GM12801 (cell line): ENCODE results near the gene TNKS1BP1.

ENCODE experiments used
- TF ChIP-seq, protein P1 (sequence below): IDR thresholded peaks from one replicate; pipeline ENCODE4 v1.5.1; 2011; ENCODE audit warnings: control low read depth; ENCODE audit not compliant: insufficient read length; ENCODE audit errors: extremely low read depth

The TNKS1BP1 gene, protein sequence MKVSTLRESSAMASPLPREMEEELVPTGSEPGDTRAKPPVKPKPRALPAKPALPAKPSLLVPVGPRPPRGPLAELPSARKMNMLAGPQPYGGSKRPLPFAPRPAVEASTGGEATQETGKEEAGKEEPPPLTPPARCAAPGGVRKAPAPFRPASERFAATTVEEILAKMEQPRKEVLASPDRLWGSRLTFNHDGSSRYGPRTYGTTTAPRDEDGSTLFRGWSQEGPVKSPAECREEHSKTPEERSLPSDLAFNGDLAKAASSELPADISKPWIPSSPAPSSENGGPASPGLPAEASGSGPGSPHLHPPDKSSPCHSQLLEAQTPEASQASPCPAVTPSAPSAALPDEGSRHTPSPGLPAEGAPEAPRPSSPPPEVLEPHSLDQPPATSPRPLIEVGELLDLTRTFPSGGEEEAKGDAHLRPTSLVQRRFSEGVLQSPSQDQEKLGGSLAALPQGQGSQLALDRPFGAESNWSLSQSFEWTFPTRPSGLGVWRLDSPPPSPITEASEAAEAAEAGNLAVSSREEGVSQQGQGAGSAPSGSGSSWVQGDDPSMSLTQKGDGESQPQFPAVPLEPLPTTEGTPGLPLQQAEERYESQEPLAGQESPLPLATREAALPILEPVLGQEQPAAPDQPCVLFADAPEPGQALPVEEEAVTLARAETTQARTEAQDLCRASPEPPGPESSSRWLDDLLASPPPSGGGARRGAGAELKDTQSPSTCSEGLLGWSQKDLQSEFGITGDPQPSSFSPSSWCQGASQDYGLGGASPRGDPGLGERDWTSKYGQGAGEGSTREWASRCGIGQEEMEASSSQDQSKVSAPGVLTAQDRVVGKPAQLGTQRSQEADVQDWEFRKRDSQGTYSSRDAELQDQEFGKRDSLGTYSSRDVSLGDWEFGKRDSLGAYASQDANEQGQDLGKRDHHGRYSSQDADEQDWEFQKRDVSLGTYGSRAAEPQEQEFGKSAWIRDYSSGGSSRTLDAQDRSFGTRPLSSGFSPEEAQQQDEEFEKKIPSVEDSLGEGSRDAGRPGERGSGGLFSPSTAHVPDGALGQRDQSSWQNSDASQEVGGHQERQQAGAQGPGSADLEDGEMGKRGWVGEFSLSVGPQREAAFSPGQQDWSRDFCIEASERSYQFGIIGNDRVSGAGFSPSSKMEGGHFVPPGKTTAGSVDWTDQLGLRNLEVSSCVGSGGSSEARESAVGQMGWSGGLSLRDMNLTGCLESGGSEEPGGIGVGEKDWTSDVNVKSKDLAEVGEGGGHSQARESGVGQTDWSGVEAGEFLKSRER (N-terminal part only)

DNA sequence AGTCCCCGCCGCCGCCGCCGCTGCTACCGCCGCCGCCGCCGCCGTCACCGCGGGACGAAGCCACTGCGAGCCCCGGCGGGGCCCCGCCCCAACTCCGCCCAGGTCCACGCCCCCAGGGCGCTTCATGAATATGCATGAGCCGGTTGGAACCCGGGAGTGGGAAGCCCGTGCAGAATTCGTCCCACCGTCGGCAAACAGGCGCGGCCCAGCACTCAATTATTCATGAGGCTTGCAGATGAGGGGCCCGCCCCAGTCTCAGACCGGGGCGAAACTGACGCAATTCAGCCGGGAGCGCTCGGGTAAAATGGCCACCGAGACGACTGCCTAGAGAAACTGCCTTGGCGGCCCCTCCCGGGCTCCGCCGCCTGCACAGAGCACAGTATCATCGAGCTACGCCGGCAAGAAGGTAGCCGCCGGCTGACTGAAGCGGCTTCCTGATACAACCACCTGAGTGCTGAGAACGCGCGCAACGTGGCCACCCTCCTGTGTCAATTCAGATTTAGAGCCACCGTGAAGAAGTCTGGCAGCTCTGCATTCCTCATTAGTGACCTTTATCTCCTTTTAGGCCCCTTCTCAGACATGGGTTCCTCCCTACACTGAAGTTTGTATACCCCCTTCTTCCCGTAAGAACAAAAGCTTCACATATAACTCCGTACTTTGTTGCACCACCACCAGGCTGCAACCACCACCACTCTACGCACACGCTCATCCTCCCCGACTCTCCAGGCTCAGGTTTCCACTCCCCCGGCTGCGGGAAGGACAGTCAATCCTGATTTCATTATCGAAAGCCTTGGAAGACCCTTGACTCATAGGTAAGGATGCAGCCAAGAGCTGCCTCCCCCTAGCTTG lies at the start of gene TNKS1BP1:
TNKS1BP1 (minus strand) TSS at position 67 of the 849 bp plus-strand sequence. CDS start 3,067 bp downstream, outside the sequence.
- TF ChIP-seq, protein P1, sequence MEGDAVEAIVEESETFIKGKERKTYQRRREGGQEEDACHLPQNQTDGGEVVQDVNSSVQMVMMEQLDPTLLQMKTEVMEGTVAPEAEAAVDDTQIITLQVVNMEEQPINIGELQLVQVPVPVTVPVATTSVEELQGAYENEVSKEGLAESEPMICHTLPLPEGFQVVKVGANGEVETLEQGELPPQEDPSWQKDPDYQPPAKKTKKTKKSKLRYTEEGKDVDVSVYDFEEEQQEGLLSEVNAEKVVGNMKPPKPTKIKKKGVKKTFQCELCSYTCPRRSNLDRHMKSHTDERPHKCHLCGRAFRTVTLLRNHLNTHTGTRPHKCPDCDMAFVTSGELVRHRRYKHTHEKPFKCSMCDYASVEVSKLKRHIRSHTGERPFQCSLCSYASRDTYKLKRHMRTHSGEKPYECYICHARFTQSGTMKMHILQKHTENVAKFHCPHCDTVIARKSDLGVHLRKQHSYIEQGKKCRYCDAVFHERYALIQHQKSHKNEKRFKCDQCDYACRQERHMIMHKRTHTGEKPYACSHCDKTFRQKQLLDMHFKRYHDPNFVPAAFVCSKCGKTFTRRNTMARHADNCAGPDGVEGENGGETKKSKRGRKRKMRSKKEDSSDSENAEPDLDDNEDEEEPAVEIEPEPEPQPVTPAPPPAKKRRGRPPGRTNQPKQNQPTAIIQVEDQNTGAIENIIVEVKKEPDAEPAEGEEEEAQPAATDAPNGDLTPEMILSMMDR = no peak

DNA sequence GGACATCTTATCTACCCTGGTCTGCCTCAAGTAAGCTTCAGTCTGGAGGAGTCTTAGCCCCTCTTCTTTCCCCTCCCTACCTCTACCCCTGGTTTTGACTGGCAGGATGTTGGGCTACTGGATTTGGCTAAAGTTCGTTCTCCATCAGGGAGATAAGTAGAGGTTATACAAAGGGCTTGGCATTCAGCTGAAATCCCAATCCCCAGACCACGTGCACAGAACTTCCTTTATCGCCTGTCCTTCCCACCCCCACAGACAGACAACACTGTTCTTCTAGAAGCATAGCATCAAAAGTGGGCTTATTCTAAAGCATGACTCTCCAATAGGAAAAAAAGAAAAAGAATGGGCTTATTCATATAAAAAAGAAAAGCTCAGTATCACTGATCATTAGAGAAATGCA lies 48.4 kb upstream of the TNKS1BP1 start:
- TF ChIP-seq, protein P1 = no peak

GRCh38 chr11:57370941-57371340 lies 46.2 kb upstream of the TNKS1BP1 start:
- TF ChIP-seq, protein P1 = no peak

GRCh38 chr11:57370251-57370650 lies 45.5 kb upstream of the TNKS1BP1 start:
- TF ChIP-seq, protein P1 = no peak

GRCh38 chr11:57368845-57369232 lies 44.1 kb upstream of the TNKS1BP1 start:
- TF ChIP-seq, protein P1 = no peak

DNA sequence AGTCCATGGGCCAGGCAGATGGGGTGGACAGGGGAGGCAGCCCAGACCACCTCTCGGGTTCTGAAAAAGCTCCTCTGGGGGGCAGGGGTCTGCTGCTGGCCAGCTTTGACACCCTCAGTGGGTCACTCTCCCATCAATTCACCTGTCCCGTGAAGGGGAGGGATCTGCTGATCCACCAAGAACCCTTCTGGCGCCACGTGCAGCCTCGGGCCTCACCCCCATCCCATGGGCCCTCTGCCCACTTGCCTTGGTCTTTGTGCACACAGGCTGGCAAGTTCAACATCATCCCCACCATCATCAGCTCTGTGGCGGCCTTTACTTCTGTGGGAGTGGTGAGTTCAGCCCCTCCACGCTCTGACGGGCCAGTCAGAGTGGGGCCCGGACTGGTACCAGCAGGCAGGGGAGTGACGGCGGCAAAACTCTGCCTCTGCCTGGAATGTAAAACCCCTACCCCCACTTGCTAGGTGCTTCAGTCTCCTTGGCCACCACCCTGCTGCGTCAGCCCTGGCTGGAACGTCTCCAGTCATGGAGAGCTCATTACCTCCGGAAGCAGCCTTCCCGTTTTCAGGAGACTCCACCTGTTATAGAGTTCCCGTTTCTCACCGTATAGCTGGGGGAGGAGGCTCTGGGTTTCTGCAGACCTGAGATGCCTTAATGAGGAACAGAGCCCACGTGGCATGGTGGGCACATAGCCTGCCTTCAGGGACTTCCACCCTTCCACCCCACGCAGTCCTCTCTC lies 43.5 kb upstream of the TNKS1BP1 start:
- TF ChIP-seq, protein P1 = no peak
